Measurements from ENCODE around the gene GBA3. TPM values are rescaled to one million over a fixed set of nuclear protein-coding genes. Genes with fewer than 3 reads are reported as not detected.

GBA3 gene
- total RNA-seq, 4 donors from 2014 or later: not detected

GRCh38 chr4:22677780-22678179 is 15.0 kb upstream of the GBA3 start:
- WGBS, 2 donors: 69 to 70% methylated on average over 1 of the region's 1 CpG
- DNase-seq: no peak
- TF ChIP-seq POLR2A (IDR thresholded peaks at IDR 0.05): no peak
- no peak for TF ChIP-seq CTCF (IDR thresholded peaks at IDR 0.05)
- H3K27me3 ChIP-seq: peaks cover 0 to 4% (median 0%) of the 10 kb centered on the region in 4 donors
- H3K4me1 ChIP-seq: peaks cover 0 to 5% (median 4%) of the 10 kb centered on the region in 3 donors
- H3K36me3 ChIP-seq: no peaks in the 10 kb centered on the region
- H3K4me3 ChIP-seq: no peak overlapping the region
- H3K9me3 ChIP-seq: no peaks in the 10 kb centered on the region
- no peak overlapping the region for H3K27ac ChIP-seq
- intact Hi-C loops (cut with DNase I): no loop called here

- H3K4me3 ChIP-seq: no peak overlapping the region
- no peak for TF ChIP-seq CTCF (IDR thresholded peaks at IDR 0.05)
- TF ChIP-seq POLR2A (IDR thresholded peaks at IDR 0.05): no peak
- 34 to 40% methylated on average over 3 of the region's 3 CpGs for WGBS, 2 donors
- intact Hi-C loops (cut with DNase I): no loop called here
- no peak for DNase-seq
- no peak overlapping the region for H3K27ac ChIP-seq
- H3K4me1 ChIP-seq: peaks cover 0 to 5% (median 4%) of the 10 kb centered on the region in 3 donors
- no peaks in the 10 kb centered on the region for H3K9me3 ChIP-seq
- H3K27me3 ChIP-seq: peaks cover 0 to 6% (median 0%) of the 10 kb centered on the region in 4 donors
- H3K36me3 ChIP-seq: no peaks in the 10 kb centered on the region
These were observed 13.5 kb upstream of the GBA3 start for GRCh38 chr4:22678940-22679854.

- peaks cover 0 to 5% (median 4%) of the 10 kb centered on the region in 3 donors for H3K4me1 ChIP-seq
- WGBS, 2 donors: 40 to 51% methylated on average over 4 of the region's 4 CpGs
- no peak overlapping the region for H3K4me3 ChIP-seq
- intact Hi-C loops (cut with DNase I): no loop called here
- no peaks in the 10 kb centered on the region for H3K9me3 ChIP-seq
- no peak for DNase-seq
- TF ChIP-seq POLR2A (IDR thresholded peaks at IDR 0.05) (no peak), CTCF (IDR thresholded peaks at IDR 0.05) (no peak)
- no peak overlapping the region for H3K27ac ChIP-seq
- peaks cover 0 to 16% (median 0%) of the 10 kb centered on the region in 4 donors for H3K27me3 ChIP-seq
- no peaks in the 10 kb centered on the region for H3K36me3 ChIP-seq
These were observed 12.6 kb upstream of the GBA3 start for GRCh38 chr4:22680065-22680642.

- intact Hi-C loops (cut with DNase I): no loop called here
- no peaks in the 10 kb centered on the region for H3K36me3 ChIP-seq
- TF ChIP-seq POLR2A (IDR thresholded peaks at IDR 0.05) (no peak), CTCF (IDR thresholded peaks at IDR 0.05) (no peak)
- no peak overlapping the region for H3K4me3 ChIP-seq
- no peaks in the 10 kb centered on the region for H3K9me3 ChIP-seq
- peaks cover 0 to 29% (median 0%) of the 10 kb centered on the region in 4 donors for H3K27me3 ChIP-seq
- peaks cover 0 to 6% (median 5%) of the 10 kb centered on the region in 3 donors for H3K4me1 ChIP-seq
- H3K27ac ChIP-seq: no peak overlapping the region
- no peak for DNase-seq
These were observed 9.0 kb upstream of the GBA3 start for GRCh38 chr4:22683726-22684125.

- Histone ChIP-seq H3K4me3 (no peak overlapping the region), H3K27me3 (peaks cover 0 to 39% (median 0%) of the 10 kb centered on the region in 4 donors), H3K27ac (no peak overlapping the region), H3K9me3 (no peaks in the 10 kb centered on the region), H3K4me1 (peaks cover 0 to 6% (median 0%) of the 10 kb centered on the region in 3 donors), H3K36me3 (no peaks in the 10 kb centered on the region)
- 32 to 35% methylated on average over 5 of the region's 5 CpGs for WGBS, 2 donors
- DNase-seq: no peak
- TF ChIP-seq CTCF (IDR thresholded peaks at IDR 0.05) (no peak), POLR2A (IDR thresholded peaks at IDR 0.05) (no peak)
- intact Hi-C loops (cut with DNase I): no loop called here
These were observed 6.6 kb upstream of the GBA3 start for GRCh38 chr4:22686141-22686540.

Measured in esophagus squamous epithelium (tissue), 5 donors.